H1 (cell line): ENCODE data around the gene DOK7. TPM values are rescaled to one million over a fixed set of nuclear protein-coding genes. Genes with fewer than 3 reads are reported as not detected.

ENCODE experiments used
- CTCF ChIA-PET: fragments of 300-600 bp; sonication (Branson Sonifier 250); formaldehyde crosslinking; loops from one replicate; lab custom pipeline; 2021; ENCODE audit not compliant: partially characterized antibody; lab: Charles Lee
- POLR2A ChIA-PET: fragments of 300-600 bp; sonication (Branson Sonifier 250); formaldehyde crosslinking; loops from one replicate; lab custom pipeline; 2021; ENCODE audit warnings: inconsistent platforms; ENCODE audit not compliant: partially characterized antibody; lab: Charles Lee
- DNase-seq, 2 experiments: peaks; one replicate each; pipeline versions ENCODE4 v3.0.0 to v3.0.0-alpha.2; 2010 to 2022; ENCODE audit warnings: low spot score in 2 of 2, low read depth in 1 of 2, mixed read lengths in 1 of 2
- FAIRE-seq: peaks from 2 replicates; lab custom pipeline; 2011; peaks lifted over from hg19 to GRCh38; lab: Jason Lieb, UNC
- H2AFZ ChIP-seq: 2 replicates; pipeline ENCODE4 v1.8.1; 2012; ENCODE audit warnings: low read length, inconsistent platforms
- H2AK5ac ChIP-seq: 2 replicates; pipeline ENCODE4 v1.6.1; 2013; ENCODE audit warnings: low read depth, low read length
- H2BK120ac ChIP-seq: replicated peaks from 2 replicates; pipeline ENCODE3; 2013; ENCODE audit warnings: low read depth, low read length, inconsistent platforms
- H2BK12ac ChIP-seq: 2 replicates; pipeline ENCODE4 v1.6.1; 2013; ENCODE audit warnings: low read depth, low read length
- H2BK15ac ChIP-seq: 2 replicates; pipeline ENCODE4 v1.6.1; 2013; ENCODE audit warnings: low read length
- H2BK20ac ChIP-seq: 2 replicates; pipeline ENCODE4 v1.6.1; 2013; ENCODE audit warnings: low read length
- H2BK5ac ChIP-seq: 2 replicates; pipeline ENCODE4 v1.6.1; 2013; ENCODE audit warnings: low read depth, low read length
- H3K14ac ChIP-seq: 2 replicates; pipeline ENCODE4 v1.6.1; 2013; ENCODE audit warnings: inconsistent platforms; ENCODE audit not compliant: insufficient read length
- H3K18ac ChIP-seq: 2 replicates; pipeline ENCODE4 v1.6.1; 2013; ENCODE audit warnings: low read length; ENCODE audit errors: extremely low read depth
- H3K23ac ChIP-seq: 2 replicates; pipeline ENCODE4 v1.6.1; 2013; ENCODE audit warnings: inconsistent platforms; ENCODE audit not compliant: insufficient read length
- H3K23me2 ChIP-seq: 2 replicates; pipeline ENCODE4 v1.6.1; 2013; ENCODE audit warnings: low read depth, low read length
- H3K27ac ChIP-seq: 2 replicates; pipeline ENCODE4 v1.6.1; 2011; ENCODE audit warnings: low read depth, low read length, inconsistent platforms
- H3K27me3 ChIP-seq, 4 experiments: replicated peaks in 1 of 4; 1 replicate in 1 of 4; 2 replicates in 3 of 4; pipeline versions ENCODE4 v1.6.1 to v1.8.1; 2011 to 2013; ENCODE audit warnings: low read length in 3 of 4, mild to moderate bottlenecking in 3 of 4, inconsistent platforms in 2 of 4, mixed read lengths in 2 of 4, moderate library complexity in 1 of 4; ENCODE audit not compliant: control insufficient read depth in 3 of 4, insufficient read depth in 3 of 4; ENCODE audit errors: extremely low read depth in 1 of 4
- H3K36me3 ChIP-seq, 4 experiments: 2 replicates each; pipeline versions ENCODE4 v1.6.1 to v1.8.1; 2011 to 2013; ENCODE audit warnings: mild to moderate bottlenecking in 4 of 4, low read length in 3 of 4, moderate library complexity in 2 of 4, control low read depth in 1 of 4, inconsistent platforms in 1 of 4; ENCODE audit not compliant: insufficient read depth in 4 of 4, control insufficient read depth in 2 of 4
- H3K4ac ChIP-seq: replicated peaks from 2 replicates; pipeline ENCODE3; 2013; ENCODE audit warnings: low read length, low read depth, mixed read lengths, inconsistent platforms; ENCODE audit not compliant: insufficient read length
- H3K4me1 ChIP-seq, 4 experiments: replicated peaks in 1 of 4; 1 replicate in 1 of 4; 2 replicates in 3 of 4; pipeline versions ENCODE4 v1.6.1 to v1.8.1; 2011 to 2013; ENCODE audit warnings: low read length in 3 of 4, inconsistent platforms in 2 of 4, mixed read lengths in 1 of 4; ENCODE audit not compliant: insufficient read depth in 4 of 4, control insufficient read depth in 3 of 4
- H3K4me2 ChIP-seq, 2 experiments: 2 replicates each; pipeline versions ENCODE4 v1.6.1 to v1.8.1; 2011 to 2013; ENCODE audit warnings: low read depth in 2 of 2, low read length in 2 of 2, control low read depth in 1 of 2, inconsistent platforms in 1 of 2, mild to moderate bottlenecking in 1 of 2; ENCODE audit not compliant: insufficient read depth in 1 of 2
- H3K4me3 ChIP-seq, 4 experiments: fragments of 200-600, 300-600 bp in 1 of 4; sonication (generic), shearing (Covaris generic), sonication (Bioruptor Twin) in 1 of 4; 2 replicates each; pipeline versions ENCODE4 v1.5.1 to v1.8.1; 2011 to 2016; ENCODE audit warnings: low read length in 4 of 4, low read depth in 3 of 4, control low read depth in 2 of 4, inconsistent platforms in 2 of 4, mild to moderate bottlenecking in 2 of 4, mixed read lengths in 1 of 4, moderate library complexity in 1 of 4; ENCODE audit not compliant: insufficient read depth in 2 of 4; ENCODE audit errors: extremely low read depth in 1 of 4
- H3K56ac ChIP-seq: replicated peaks from 2 replicates; pipeline ENCODE3; 2013; ENCODE audit warnings: low read depth, mild to moderate bottlenecking, mixed read lengths, low read length, inconsistent platforms; ENCODE audit not compliant: insufficient read length
- H3K79me1 ChIP-seq: 2 replicates; pipeline ENCODE4 v1.6.1; 2013; ENCODE audit warnings: low read depth, low read length, control low read depth
- H3K79me2 ChIP-seq, 2 experiments: 2 replicates each; pipeline versions ENCODE4 v1.6.1 to v1.8.1; 2012 to 2013; ENCODE audit warnings: low read length in 2 of 2, mild to moderate bottlenecking in 2 of 2, inconsistent platforms in 1 of 2; ENCODE audit not compliant: insufficient read depth in 2 of 2, control insufficient read depth in 1 of 2
- H3K9ac ChIP-seq, 4 experiments: replicated peaks in 1 of 4; 1 replicate in 1 of 4; 2 replicates in 3 of 4; pipeline versions ENCODE4 v1.6.1 to v1.8.1; 2011 to 2013; ENCODE audit warnings: low read depth in 3 of 4, low read length in 3 of 4, control low read depth in 2 of 4, mild to moderate bottlenecking in 2 of 4, moderate library complexity in 2 of 4, inconsistent platforms in 1 of 4; ENCODE audit errors: extremely low read depth in 1 of 4
- H3K9me3 ChIP-seq, 2 experiments: 2 replicates each; pipeline versions ENCODE4 v1.6.1 to v1.8.1; 2012 to 2013; ENCODE audit warnings: mild to moderate bottlenecking in 2 of 2, moderate library complexity in 2 of 2, control low read depth in 1 of 2, inconsistent platforms in 1 of 2, low read depth in 1 of 2, low read length in 1 of 2, mixed read lengths in 1 of 2; ENCODE audit not compliant: insufficient read depth in 2 of 2
- H4K20me1 ChIP-seq, 2 experiments: replicated peaks in 1 of 2; 2 replicates each; pipeline versions ENCODE3 to v1.8.1; 2011 to 2013; ENCODE audit warnings: inconsistent platforms in 2 of 2, low read length in 2 of 2, mild to moderate bottlenecking in 1 of 2; ENCODE audit not compliant: insufficient read depth in 2 of 2, control insufficient read depth in 1 of 2
- H4K5ac ChIP-seq: 2 replicates; pipeline ENCODE4 v1.6.1; 2013; ENCODE audit warnings: low read length, low read depth, mixed read lengths, inconsistent platforms; ENCODE audit not compliant: insufficient read length
- H4K8ac ChIP-seq: 2 replicates; pipeline ENCODE4 v1.8.0; 2013; ENCODE audit warnings: mild to moderate bottlenecking, moderate library complexity, low read length, inconsistent platforms; ENCODE audit not compliant: insufficient read depth; ENCODE audit errors: extremely low read depth
- H4K91ac ChIP-seq: replicated peaks from 2 replicates; pipeline ENCODE3; 2013; ENCODE audit warnings: low read length, mixed read lengths, inconsistent platforms; ENCODE audit not compliant: insufficient read length
- ASH2L ChIP-seq: fragments of 200-600, 300-600 bp; sonication (generic); IDR thresholded peaks from one replicate; pipeline ENCODE4 v1.7.1; 2017; ENCODE audit warnings: low read length
- BCL11A ChIP-seq, 2 experiments: IDR thresholded peaks; one replicate each; pipeline ENCODE4 v1.6.1; 2011; ENCODE audit warnings: low read depth in 2 of 2, low read length in 2 of 2, mild to moderate bottlenecking in 2 of 2
- CBX5 ChIP-seq: fragments of 300-800, 300-1000 bp; sonication (generic); IDR thresholded peaks from 2 replicates; pipeline ENCODE4 v1.7.1; 2016; ENCODE audit warnings: antibody characterized with exemption, low read length, low read depth
- JUND ChIP-seq: IDR thresholded peaks from 2 replicates; pipeline ENCODE4 v1.6.1; 2011; ENCODE audit warnings: mild to moderate bottlenecking, improper control_type of control experiment, low read length
- SP2 ChIP-seq: IDR thresholded peaks from 2 replicates; pipeline ENCODE4 v1.6.1; 2012; ENCODE audit warnings: mild to moderate bottlenecking, low read length, inconsistent platforms
- SRF ChIP-seq: IDR thresholded peaks from 2 replicates; pipeline ENCODE4 v1.6.1; 2011; ENCODE audit warnings: mild to moderate bottlenecking, low read depth, low read length, moderate library complexity
- WGBS, 2 experiments: shearing (Covaris generic) in 1 of 2; methylation state at CpG; one replicate each; pipeline versions ENCODE4 v1.1.6 to v1.1.7; 2013 to 2015; ENCODE audit warnings: low lambda C conversion rate in 2 of 2, mixed read lengths in 2 of 2, inconsistent platforms in 1 of 2, low coverage in 1 of 2, missing lambda C conversion rate in 1 of 2; ENCODE audit not compliant: insufficient replicate concordance in 2 of 2, insufficient coverage in 1 of 2, insufficient read length in 1 of 2; ENCODE audit errors: extremely low coverage in 1 of 2, missing lambda C conversion rate in 1 of 2; 5-methylcytosine and 5-hydroxymethylcytosine counted together
- polyA plus RNA-seq, 7 experiments: library from polyadenylated mRNA; depleted of rRNA in 3 of 7; stranded (reverse) in 5 of 7; unstranded in 2 of 7; fragments of >200 nt in 5 of 7; fragments of 200-250 nt in 2 of 7; gene quantifications; 1 replicate in 5 of 7; 2 replicates in 1 of 7; 4 replicates in 1 of 7; pipeline versions ENCODE4 v1.2.1 to v1.2.3, GENCODE V29; 2011 to 2013; ENCODE audit warnings: missing spikeins in 2 of 7, mixed read lengths in 2 of 7
- total RNA-seq: library from RNA; stranded (reverse); fragmentation: NEBNext Ultra II Directional; extraction: Animal tissue kit (Norgen Biotek cat#: 25700); gene quantifications from 2 replicates; pipeline ENCODE4 v1.2.1, GENCODE V29; 2021
- TF ChIP-seq, protein P1 (sequence below): IDR thresholded peaks from 2 replicates; pipeline ENCODE4 v1.6.1; 2011; ENCODE audit warnings: low read depth, mild to moderate bottlenecking, low read length; ENCODE audit not compliant: insufficient read depth

Gene DOK7
- total and polyA plus RNA-seq, 2 of the 8 experiments (the other 6 are each of a cell fraction or from before 2014, with no cell fraction given), result 0.32 TPM; not detected in 1

DNA sequence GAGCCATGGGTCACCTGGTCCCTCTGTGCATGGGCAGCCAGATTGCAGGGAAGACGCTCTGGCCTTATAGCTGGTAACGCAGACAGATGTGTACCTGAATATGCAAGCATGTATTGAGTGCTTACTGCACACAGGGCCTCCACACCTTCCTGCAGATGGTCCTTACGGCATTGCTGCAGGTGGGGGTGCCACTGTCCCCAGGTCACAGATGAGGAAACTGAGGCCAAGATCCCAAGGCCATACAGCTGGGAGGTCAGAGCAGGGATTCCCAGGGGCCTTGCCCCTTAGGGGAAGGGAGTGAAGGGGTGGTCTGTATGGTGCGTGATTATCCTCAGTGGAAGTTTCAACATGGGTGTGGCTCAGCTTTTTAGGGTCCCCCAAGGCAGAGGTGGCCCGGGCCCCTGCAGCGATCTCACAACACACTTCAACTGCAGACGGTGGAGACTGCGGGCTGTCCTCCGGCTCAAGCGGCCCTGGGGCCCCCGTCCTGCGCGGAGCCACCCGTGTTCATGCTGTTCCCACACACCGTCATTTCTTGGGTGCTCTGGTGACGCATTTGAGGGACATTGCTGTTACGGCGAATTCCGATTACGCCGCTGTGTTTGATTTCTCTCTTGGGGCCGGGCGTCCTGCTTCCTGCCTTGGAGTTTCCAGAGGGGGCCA lies 8.1 kb downstream of the DOK7 start:
- Histone ChIP-seq H4K5ac (no peak overlapping the region), H3K18ac (no peak overlapping the region), H3K36me3 (no peaks in the 10 kb centered on the region), H2BK5ac (no peak overlapping the region), H4K20me1 (peaks cover 0 to 13% of the 10 kb centered on the region in 2 experiments), H3K4me2 (no peak overlapping the region), H3K4ac (no peak overlapping the region), H2AFZ (no peak overlapping the region), H3K79me1 (peaks cover 6% of the 10 kb centered on the region; the same call in 1 of the 2 replicates), H2AK5ac (no peak overlapping the region), H2BK120ac (no peak overlapping the region), H3K23ac (no peak overlapping the region), H3K79me2 (no peaks in the 10 kb centered on the region), H3K9ac (no peak overlapping the region), H3K4me3 (no peak overlapping the region), H2BK20ac (no peak overlapping the region), H4K8ac (no peak overlapping the region), H3K27me3 (peaks cover 1 to 48% (median 32%) of the 10 kb centered on the region in 4 experiments; a peak in 6 of 7 replicates), H2BK15ac (no peak overlapping the region), H3K56ac (no peak overlapping the region), H3K9me3 (peaks cover 0 to 6% of the 10 kb centered on the region in 2 experiments; a peak in 2 of 4 replicates), H2BK12ac (no peak overlapping the region), H3K4me1 (peaks cover 0 to 3% (median 1%) of the 10 kb centered on the region in 4 experiments; a peak in 2 of 7 replicates), H3K27ac (no peak overlapping the region), H3K23me2 (peaks cover 5% of the 10 kb centered on the region), H4K91ac (no peak overlapping the region), H3K14ac (no peak overlapping the region)
- no peak for DNase-seq
- CTCF ChIA-PET, result interaction anchor here (0.9 to 3.9 kb wide), 7 partner anchors 9 to 230 kb away, joined by 3 to 41 read pairs (median 4); no protein-coding TSS in a partner anchor
- 90% methylated on average over 23 of the region's 23 CpGs; no CpG with 5 or more reads in 1 of the 2 experiments for WGBS, 2 experiments
- no peak for FAIRE-seq
- POLR2A ChIA-PET, result interaction anchor here (0.6 to 1.4 kb wide), 2 partner anchors 14 to 27 kb away, joined by 3 to 4 read pairs; no protein-coding TSS in a partner anchor
- TF ChIP-seq ASH2L (no peak), JUND (no peak), CBX5 (no peak), SP2 (no peak), BCL11A (IDR thresholded peaks at IDR 0.05; ENCODE audit: low read depth in 2 of 2, low read length in 2 of 2) (no peak), SRF (no peak)
- TF ChIP-seq, protein P1, sequence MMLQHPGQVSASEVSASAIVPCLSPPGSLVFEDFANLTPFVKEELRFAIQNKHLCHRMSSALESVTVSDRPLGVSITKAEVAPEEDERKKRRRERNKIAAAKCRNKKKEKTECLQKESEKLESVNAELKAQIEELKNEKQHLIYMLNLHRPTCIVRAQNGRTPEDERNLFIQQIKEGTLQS, result no peak
